CD4-positive, alpha-beta T cell treated with Interleukin-15 for 4 hours (primary cell): Measurements from ENCODE around the gene FOXJ3.

ENCODE experiments used
- DNase-seq: peaks from one replicate; pipeline ENCODE4 v3.0.0-alpha.2; 2020; ENCODE audit warnings: low spot score

Gene FOXJ3

GRCh38 chr1:42189931-42190853, 144.8 kb downstream of the FOXJ3 start:
- DNase-seq = no peak

- no peak for DNase-seq
These were observed 148.9 kb downstream of the FOXJ3 start for GRCh38 chr1:42186152-42186551.

- no peak for DNase-seq
These were observed 150.4 kb downstream of the FOXJ3 start for GRCh38 chr1:42184616-42185015.

GRCh38 chr1:42183957-42184268, 151.1 kb downstream of the FOXJ3 start:
- no peak for DNase-seq

GRCh38 chr1:42183210-42183956, 151.7 kb downstream of the FOXJ3 start:
- no peak for DNase-seq

- no peak for DNase-seq
These were observed 153.3 kb downstream of the FOXJ3 start for GRCh38 chr1:42181687-42182086.

GRCh38 chr1:42179900-42180329, 155.1 kb downstream of the FOXJ3 start:
- no peak for DNase-seq

- no peak for DNase-seq
These were observed 155.8 kb downstream of the FOXJ3 start for GRCh38 chr1:42179275-42179674.

- no peak for DNase-seq
These were observed 156.8 kb downstream of the FOXJ3 start for GRCh38 chr1:42178249-42178648.

GRCh38 chr1:42177541-42177981, 157.5 kb downstream of the FOXJ3 start:
- DNase-seq = no peak

- peak; percentile 36 for DNase-seq
These were observed 158.0 kb downstream of the FOXJ3 start for GRCh38 chr1:42176902-42177519.

- DNase-seq = no peak
These were observed 159.6 kb downstream of the FOXJ3 start for GRCh38 chr1:42175314-42176054.

GRCh38 chr1:42173961-42174735, 160.9 kb downstream of the FOXJ3 start:
- no peak for DNase-seq

- peak; percentile 61 for DNase-seq
These were observed 161.7 kb downstream of the FOXJ3 start for GRCh38 chr1:42173155-42173933.

- no peak for DNase-seq
These were observed 162.5 kb downstream of the FOXJ3 start for GRCh38 chr1:42172381-42173133.

GRCh38 chr1:42171679-42172266, 163.3 kb downstream of the FOXJ3 start:
- DNase-seq = no peak

GRCh38 chr1:42170779-42171621, 164.0 kb downstream of the FOXJ3 start:
- DNase-seq = no peak

GRCh38 chr1:42168763-42169162, 166.3 kb downstream of the FOXJ3 start:
- no peak for DNase-seq

- DNase-seq = no peak
These were observed 166.7 kb downstream of the FOXJ3 start for GRCh38 chr1:42168391-42168670.
